ENCODE data around the gene RARS2.

The RARS2 gene

DNA sequence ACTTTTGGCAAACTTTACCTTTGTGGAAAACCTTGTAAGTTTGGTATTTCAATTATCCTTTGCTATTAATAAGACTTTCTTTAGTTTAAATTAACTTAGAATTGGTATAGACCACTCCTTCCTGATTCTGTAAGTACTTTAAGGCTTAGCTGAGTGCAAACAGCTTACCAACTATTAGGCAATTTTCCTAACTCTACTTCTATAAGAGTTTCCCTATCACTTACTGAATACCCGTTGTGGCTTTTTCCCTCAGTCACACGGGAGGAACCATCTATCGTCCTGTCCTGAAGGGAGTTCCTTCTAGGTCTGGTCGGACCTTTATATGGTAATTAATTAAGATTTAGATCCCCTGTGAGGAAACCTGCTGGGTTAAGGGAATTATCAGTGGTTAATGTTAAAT, 107.4 kb downstream of the RARS2 start:
- H3K4me3 ChIP-seq (replicated peaks in 1 of 2; ENCODE audit: low read depth in 2 of 2, low read length in 2 of 2): no peak overlapping the region
- TF ChIP-seq, protein P1, sequence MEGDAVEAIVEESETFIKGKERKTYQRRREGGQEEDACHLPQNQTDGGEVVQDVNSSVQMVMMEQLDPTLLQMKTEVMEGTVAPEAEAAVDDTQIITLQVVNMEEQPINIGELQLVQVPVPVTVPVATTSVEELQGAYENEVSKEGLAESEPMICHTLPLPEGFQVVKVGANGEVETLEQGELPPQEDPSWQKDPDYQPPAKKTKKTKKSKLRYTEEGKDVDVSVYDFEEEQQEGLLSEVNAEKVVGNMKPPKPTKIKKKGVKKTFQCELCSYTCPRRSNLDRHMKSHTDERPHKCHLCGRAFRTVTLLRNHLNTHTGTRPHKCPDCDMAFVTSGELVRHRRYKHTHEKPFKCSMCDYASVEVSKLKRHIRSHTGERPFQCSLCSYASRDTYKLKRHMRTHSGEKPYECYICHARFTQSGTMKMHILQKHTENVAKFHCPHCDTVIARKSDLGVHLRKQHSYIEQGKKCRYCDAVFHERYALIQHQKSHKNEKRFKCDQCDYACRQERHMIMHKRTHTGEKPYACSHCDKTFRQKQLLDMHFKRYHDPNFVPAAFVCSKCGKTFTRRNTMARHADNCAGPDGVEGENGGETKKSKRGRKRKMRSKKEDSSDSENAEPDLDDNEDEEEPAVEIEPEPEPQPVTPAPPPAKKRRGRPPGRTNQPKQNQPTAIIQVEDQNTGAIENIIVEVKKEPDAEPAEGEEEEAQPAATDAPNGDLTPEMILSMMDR (IDR thresholded peaks at IDR 0.05; ENCODE audit: low read depth, low read length): no peak
- no peak for DNase-seq (ENCODE audit: low read depth in 2 of 2)

DNA sequence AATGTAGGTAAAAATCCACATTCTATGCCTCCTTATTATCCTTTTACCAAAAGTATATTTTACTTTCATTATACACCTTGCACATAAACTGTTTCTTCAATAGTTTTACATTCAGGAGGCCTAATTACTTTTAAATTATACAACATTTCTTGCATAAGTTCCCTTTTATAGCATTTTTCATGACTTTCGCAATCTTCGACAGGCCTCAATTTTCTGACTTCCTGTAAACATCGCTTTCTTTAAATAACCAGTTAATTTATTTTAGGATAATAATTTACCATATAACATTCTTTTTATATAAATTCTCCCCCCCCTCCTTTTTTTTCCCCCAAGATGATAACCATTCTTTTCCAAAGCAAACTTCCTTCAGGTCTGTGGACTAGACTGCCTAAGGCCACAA, 107.9 kb downstream of the RARS2 start:
- H3K4me3 ChIP-seq (replicated peaks in 1 of 2; ENCODE audit: low read depth in 2 of 2, low read length in 2 of 2): no peak overlapping the region
- DNase-seq (ENCODE audit: low read depth in 2 of 2): no peak
- TF ChIP-seq, protein P1 (IDR thresholded peaks at IDR 0.05; ENCODE audit: low read depth, low read length): no peak

DNA sequence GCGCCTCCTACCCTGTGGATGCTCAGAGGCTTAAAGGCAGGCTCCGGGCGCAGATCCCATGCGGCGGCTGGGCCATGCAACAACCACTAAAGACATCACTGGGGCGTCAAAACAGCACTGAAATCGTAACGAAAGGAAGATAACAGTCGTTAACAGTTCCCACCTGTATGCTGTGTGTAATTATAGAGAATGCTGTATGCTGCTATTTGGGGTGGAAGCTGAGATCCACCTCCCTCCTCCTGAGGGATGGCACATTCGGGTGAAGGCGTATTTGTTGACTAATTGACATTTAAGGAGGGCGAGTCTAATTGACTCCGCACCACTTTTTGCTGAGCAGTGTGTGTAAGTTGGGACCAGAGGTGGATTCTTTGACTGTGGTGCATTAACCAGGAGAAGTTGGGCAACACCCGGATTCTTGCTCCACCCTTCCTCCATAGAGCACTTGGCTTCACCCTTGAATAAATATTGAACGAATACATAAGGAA, 116.3 kb downstream of the RARS2 start:
- TF ChIP-seq, protein P1 (IDR thresholded peaks at IDR 0.05; ENCODE audit: low read depth, low read length): no peak
- peak overlapping the region; percentile 75 to 85 for H3K4me3 ChIP-seq (replicated peaks in 1 of 2; ENCODE audit: low read depth in 2 of 2, low read length in 2 of 2)
- DNase-seq (ENCODE audit: low read depth in 2 of 2): peak; percentile 61 to 63

DNA sequence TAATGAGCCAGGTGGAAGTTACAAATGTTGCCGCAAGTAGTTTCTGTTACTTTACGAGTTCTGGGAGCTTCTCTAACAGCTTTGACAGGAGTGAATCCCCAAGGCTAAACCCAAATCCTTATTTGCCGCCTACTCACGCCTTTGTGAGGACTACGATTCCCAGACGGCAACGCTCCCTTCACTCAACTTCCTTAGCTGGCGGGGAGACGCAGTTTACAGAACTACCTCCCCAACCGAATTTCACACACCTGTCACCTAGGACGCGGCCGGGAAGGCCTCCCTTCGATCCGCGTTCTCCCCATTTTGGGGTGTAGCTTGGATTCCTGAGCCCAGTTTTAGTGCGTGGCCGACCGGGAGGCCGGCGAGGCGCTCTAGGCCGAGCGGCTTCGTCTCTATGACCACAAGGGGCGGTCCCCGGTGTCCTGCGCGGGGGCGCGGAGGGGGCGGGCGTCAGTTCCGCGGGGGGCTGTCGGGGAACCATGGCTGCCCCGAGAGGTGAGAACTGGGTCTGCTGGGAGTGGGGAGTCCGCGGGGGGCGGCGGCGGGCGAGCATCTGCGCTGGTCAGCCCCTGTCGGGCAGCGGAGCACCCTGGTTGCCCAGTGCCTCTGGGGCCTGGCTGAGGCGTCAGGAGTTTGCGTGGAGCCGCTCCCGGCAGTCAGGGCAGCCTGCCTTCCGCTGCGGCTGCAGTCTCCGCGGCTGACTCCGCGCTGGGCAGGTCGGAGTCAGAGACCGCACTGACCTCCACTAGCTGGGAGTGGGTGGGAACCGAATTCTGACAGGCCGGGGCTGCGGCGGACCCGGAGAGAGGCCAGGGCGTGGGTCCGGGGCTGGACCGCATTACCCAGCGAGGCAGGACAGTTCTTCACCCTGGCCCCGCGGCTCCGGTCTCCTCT, 117.0 kb downstream of the RARS2 start, which contains the start of gene SLC35A1:
Gene SLC35A1, plus strand, starts transcription at position 450 of the 894 bp plus-strand sequence. Its CDS starts 30 bp downstream, at position 480.
- peak within 1 kb of the TSS; percentile 75 to 85 for H3K4me3 ChIP-seq (replicated peaks in 1 of 2; ENCODE audit: low read depth in 2 of 2, low read length in 2 of 2)
- TF ChIP-seq, protein P1 (IDR thresholded peaks at IDR 0.05; ENCODE audit: low read depth, low read length): peak; percentile 12
- DNase-seq (ENCODE audit: low read depth in 2 of 2): peak; percentile 86 to 87

DNA sequence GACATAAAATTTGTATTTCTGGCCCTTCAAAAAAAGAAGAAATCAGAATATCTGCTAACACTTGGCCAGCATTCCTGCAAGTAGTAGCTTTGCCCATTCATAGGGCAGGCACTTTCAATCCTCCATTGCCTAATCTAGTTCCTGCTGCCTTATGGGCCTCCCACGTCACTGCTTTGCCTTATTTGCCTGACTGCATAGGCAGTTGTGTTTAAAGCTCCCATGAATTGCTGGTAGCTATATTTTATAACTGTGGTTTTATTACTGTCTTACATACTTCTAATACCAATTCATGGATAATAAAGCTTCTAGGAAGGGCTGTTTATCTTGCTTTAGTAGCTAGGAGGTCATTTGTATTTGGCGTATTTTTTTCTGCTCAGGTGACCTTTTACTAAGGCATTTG, 124.7 kb downstream of the RARS2 start:
- H3K4me3 ChIP-seq (replicated peaks in 1 of 2; ENCODE audit: low read depth in 2 of 2, low read length in 2 of 2): no peak overlapping the region
- no peak for DNase-seq (ENCODE audit: low read depth in 2 of 2)
- TF ChIP-seq, protein P1 (IDR thresholded peaks at IDR 0.05; ENCODE audit: low read depth, low read length): no peak
